Fibroblast of mammary gland (primary cell): ENCODE results near the gene SALL1.

ENCODE experiments used
- DNase-seq: peaks from one replicate; pipeline ENCODE4 v3.0.0-alpha.2; 2010; ENCODE audit warnings: low read depth
- H3K4me3 ChIP-seq: 2 replicates; pipeline ENCODE4 v1.5.1; 2011; ENCODE audit warnings: low read depth, mild to moderate bottlenecking, low read length, moderate library complexity; ENCODE audit not compliant: control insufficient read depth
- TF ChIP-seq, protein P1 (sequence below): conservative IDR thresholded peaks from 2 replicates; pipeline ENCODE4 v1.5.1; 2011; ENCODE audit warnings: low read depth, low read length, inconsistent platforms; ENCODE audit not compliant: control insufficient read depth, insufficient read depth

The SALL1 gene

DNA sequence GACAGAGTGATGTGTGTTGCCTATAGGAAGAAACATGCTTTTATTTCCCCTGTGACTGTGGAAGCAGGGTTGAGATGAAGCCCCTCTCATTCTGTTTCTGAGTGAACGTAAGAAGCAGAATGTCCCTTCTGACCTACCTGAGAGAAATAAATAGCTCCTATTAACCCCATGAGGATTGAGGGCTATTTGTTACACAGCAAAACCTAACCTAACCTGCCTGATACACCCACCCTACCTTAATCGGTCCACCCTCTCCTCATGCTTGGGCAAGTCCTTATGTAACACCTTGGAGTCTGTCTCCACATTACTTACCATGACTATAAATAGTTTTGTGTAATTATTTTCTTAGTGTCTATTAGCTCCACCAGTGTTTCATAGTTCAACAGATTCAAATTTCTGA is 41.9 kb downstream of the SALL1 start:
- H3K4me3 ChIP-seq: no peak overlapping the region
- DNase-seq: no peak
- TF ChIP-seq, protein P1, sequence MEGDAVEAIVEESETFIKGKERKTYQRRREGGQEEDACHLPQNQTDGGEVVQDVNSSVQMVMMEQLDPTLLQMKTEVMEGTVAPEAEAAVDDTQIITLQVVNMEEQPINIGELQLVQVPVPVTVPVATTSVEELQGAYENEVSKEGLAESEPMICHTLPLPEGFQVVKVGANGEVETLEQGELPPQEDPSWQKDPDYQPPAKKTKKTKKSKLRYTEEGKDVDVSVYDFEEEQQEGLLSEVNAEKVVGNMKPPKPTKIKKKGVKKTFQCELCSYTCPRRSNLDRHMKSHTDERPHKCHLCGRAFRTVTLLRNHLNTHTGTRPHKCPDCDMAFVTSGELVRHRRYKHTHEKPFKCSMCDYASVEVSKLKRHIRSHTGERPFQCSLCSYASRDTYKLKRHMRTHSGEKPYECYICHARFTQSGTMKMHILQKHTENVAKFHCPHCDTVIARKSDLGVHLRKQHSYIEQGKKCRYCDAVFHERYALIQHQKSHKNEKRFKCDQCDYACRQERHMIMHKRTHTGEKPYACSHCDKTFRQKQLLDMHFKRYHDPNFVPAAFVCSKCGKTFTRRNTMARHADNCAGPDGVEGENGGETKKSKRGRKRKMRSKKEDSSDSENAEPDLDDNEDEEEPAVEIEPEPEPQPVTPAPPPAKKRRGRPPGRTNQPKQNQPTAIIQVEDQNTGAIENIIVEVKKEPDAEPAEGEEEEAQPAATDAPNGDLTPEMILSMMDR: no peak

DNA sequence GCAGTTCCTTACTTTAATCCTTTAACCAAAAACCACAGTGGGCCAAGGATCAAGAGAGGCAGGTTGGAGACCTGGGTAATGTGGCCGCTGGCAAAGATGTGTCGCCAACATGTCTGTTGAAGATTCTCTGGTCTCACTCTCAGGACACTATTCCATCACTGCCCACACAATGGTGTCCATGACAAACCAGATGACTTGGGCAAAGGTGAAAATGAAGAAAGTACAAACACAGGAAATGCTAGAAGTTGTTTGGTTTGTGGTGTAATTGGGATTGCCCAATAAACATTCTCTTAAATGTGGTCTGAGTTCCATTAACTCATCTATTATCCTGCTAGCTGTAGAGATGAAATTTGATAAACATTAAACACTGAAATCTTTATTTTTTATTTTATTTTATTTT is 43.3 kb downstream of the SALL1 start:
- TF ChIP-seq, protein P1: no peak
- peak; percentile 36 for DNase-seq
- no peak overlapping the region for H3K4me3 ChIP-seq

DNA sequence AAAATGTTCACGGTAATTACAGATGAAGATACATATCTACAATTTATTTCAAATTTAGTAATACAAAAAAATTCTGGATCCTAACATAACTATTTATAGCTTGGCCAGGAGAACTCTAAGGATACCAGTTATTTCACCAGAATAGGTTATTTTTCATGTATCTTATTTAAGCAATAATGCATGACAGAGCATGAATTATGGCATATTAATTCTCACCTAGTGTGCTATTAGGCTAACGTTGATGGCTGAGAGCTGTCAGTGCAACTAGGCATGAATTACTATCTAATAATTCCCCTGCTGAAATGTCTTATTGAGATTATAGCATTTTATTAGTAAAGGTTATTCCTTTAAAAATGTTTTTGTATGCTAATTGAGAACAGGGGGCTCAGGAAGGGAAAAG is 44.5 kb downstream of the SALL1 start:
- no peak overlapping the region for H3K4me3 ChIP-seq
- no peak for DNase-seq
- TF ChIP-seq, protein P1: no peak

DNA sequence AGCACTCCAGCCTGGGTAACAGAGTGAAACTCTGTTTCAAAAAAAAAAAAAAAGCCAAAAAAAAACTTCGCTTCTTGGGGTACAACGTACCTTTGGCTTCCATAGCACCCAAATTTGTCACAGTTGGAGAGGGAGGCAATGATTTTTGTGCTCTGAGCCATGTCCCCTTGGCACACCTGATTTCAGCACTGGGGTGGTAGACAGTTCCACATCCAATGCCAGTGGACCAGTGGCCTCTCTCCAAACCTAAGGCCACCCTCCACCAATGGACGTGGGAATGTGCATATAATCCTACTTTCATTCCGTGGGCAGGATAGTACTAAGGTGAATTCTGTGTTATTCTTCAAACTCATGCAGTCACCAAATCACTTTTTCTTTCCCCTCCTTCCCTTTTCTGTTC is 47.5 kb downstream of the SALL1 start:
- no peak for DNase-seq
- TF ChIP-seq, protein P1: no peak
- no peak overlapping the region for H3K4me3 ChIP-seq

DNA sequence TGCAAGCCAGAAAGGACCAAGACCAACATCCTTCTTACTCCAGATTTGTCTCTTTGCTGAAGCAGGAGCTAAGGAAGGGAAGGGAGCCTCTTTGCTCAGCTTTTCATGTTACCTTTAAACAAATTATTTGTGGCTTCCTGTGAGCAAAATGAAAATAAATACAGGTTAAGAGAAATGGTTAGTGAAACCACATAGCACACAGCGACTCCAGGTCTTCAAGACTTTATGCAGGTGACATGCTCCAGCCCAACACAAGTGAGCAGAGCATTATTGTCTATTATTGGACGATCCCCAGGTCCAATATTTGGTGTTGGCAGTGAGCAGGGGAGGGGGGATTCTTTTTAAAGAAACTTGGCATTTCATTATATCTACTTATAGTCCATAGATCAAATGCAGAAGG is 53.3 kb downstream of the SALL1 start:
- no peak overlapping the region for H3K4me3 ChIP-seq
- DNase-seq: no peak
- TF ChIP-seq, protein P1: no peak

DNA sequence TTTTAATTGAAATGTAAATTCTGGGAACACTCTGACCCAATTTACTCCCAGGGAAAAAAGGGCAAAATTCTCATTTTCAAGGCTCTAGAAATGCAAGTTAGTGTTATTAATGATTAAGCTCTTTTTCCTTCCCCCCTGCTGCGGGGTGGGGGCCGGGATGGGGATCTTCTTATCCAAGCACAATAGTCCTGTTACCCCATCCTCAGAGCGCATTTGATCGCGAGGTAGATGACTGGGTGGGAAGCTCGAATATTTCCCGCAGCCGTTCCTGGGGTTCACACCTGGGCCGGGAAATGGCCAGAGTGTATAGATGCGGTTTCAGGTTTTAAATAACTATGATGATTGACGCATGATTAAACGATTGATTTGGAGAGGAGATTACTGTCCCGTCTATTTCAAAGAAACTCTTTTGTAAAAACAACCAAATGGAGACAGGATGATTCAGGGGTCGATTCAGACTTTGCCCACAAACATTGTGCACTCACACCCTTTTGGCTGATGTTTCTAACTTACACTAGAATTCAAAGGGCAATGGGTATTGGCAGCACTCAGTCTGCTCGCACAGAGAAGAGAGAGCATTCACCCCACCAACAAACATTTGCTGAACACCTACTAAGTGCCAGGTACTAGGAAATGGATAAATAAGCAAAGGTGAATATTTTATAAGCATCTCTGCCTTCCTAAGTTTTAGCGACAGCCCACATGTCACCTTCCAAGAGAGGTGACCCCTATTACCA is 55.0 kb downstream of the SALL1 start:
- H3K4me3 ChIP-seq: no peak overlapping the region
- DNase-seq: no peak
- TF ChIP-seq, protein P1: no peak
